Activated T-cell treated with anti-CD3 and anti-CD28 coated beads for 48 hours (primary cell): ENCODE measurements around the gene MTUS2.

ENCODE experiments used
- DNase-seq: peaks from one replicate; pipeline ENCODE4 v3.0.0-alpha.2; 2020; ENCODE audit warnings: low read depth

The MTUS2 gene

GRCh38 chr13:28859069-28859468 lies 38.9 kb downstream of the MTUS2 start:
- no peak for DNase-seq

- DNase-seq, result no peak
These were observed 39.6 kb downstream of the MTUS2 start for GRCh38 chr13:28859717-28860116.

- DNase-seq, result no peak
These were observed 44.4 kb downstream of the MTUS2 start for GRCh38 chr13:28864544-28864943.

GRCh38 chr13:28865149-28865744 lies 45.1 kb downstream of the MTUS2 start:
- no peak for DNase-seq

DNA sequence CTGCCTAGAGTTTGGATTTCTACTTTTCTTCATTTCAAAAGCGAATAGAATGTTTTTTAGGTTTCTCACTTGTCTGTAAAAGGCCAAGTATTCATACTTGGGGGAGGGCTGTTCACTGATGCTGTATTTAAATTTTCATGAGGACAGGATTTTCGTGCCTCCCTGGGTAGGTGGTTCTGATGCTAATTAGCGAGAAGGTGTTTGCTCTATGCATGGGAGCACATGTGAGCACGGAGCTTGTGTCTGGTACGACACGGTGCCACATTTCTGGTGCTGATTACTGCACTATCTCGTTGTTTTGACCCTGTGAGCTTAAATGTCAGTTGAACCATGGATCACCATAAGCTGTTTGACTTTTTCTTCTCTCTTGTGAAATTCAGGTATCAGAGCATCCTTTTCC lies 45.8 kb downstream of the MTUS2 start:
- DNase-seq, result no peak

GRCh38 chr13:28866932-28867331 lies 46.8 kb downstream of the MTUS2 start:
- DNase-seq, result no peak

- no peak for DNase-seq
These were observed 47.4 kb downstream of the MTUS2 start for GRCh38 chr13:28867564-28867963.

- DNase-seq, result no peak
These were observed 52.5 kb downstream of the MTUS2 start for GRCh38 chr13:28872427-28873176.

DNA sequence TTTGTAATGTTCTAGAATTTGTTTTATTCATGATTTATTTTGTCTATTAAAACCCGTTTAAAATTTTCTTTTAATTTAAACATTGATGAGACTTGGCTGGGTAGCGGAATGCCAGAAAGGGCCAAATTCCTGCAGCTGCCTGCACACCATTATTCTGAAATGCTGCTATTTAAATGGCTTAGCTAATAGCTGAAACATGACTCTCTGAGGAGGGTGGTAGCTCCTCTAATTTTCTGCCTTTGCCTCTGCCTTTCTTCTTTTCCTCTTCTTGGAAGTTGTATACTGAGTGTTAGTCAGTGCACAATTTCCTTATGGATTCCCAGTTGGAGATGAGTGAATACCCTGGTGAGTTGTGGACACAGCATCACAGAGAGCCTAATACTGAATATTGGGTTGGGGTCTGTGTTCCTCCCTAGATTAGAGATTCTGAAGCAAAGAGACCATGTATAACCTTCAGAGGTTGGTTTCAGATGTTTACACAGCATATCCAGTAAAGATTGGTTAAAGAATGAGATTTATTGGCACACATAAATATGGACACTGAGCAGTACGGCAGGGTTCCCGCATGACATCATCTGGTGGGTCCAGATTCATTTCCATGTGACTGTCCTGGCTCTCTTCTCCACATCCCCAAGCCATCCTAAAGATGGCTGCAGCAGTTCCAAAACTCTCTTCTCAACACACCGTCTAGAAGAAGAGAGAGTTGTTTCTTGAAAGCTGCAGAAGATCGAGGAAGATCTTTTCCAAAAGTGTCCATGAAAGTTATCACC lies 55.9 kb downstream of the MTUS2 start:
- DNase-seq, result no peak

- no peak for DNase-seq
These were observed 57.3 kb downstream of the MTUS2 start for GRCh38 chr13:28877408-28877807.

- DNase-seq, result no peak
These were observed 65.0 kb downstream of the MTUS2 start for GRCh38 chr13:28885181-28885580.

DNA sequence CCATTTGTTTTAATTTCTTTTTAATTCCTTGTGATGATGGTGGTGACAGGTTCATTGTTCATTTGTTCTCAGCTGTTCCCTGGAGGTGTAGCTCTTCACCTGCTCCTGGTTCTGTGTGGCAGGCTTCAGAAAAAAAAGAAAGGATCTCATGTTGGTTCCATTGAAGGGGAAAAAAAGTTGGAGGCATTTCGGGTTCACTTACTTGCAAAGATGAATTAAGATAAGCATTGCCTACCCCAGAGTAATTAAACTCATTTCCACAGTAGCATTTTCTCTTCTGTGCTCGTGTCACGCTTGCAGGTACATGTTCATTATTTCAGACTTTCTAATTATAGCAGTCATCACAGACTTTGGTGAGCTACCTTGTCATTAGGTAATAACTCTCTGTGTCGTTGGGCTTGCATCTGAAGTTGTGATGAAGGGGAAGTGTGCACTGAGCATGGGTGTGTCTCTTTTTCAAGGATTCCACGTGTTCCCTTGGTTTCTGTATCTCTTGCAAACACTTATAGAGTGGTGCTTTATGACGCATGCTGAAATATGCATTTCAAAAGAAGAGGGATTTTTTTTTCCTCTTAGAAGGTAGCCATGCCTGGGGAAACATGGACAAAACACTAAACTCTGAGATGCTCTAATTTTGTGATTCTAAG lies 69.1 kb downstream of the MTUS2 start:
- DNase-seq, result no peak

- no peak for DNase-seq
These were observed 70.6 kb downstream of the MTUS2 start for GRCh38 chr13:28890712-28891111.

DNA sequence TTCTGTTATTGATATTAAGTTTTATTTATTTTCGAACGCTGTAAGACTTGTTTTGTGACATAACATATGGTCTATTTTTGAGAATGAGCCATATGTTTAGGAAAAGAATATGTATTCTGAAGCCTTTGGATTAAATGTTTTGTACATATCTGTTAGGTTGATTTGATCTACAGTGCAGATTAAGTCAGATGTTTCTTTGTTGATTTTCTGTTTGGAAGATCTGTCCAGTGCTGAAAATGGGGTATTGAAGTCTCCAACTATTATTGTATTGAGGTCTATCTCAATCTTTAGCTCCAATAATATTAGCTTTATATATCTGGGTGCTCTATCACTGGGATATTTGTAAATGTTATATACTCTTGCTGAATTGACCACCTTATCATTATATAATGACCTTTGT lies 97.9 kb downstream of the MTUS2 start:
- no peak for DNase-seq

DNA sequence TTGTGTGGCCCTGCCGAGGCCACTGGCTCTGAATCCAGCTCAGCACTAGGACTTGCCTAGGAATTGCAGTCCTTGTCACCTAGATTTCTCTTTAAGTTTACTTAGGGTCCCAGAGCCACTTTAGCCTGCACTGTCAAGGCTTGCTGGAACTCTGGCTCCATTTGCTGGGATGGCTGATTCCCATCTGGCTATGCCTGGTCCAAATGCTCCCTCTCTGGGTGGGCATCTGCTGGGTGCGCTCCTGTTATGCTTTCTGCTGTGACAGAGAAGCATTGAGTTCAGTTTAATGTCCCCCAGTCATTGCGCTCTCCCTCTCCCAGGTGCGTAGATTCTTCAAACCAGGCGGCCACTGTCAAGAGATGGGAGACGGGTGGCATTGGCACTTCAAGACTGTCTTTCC lies 102.2 kb downstream of the MTUS2 start:
- DNase-seq, result no peak

GRCh38 chr13:28935104-28935503 lies 115.0 kb downstream of the MTUS2 start:
- no peak for DNase-seq

- DNase-seq, result no peak
These were observed 122.8 kb downstream of the MTUS2 start for GRCh38 chr13:28942906-28943305.

DNA sequence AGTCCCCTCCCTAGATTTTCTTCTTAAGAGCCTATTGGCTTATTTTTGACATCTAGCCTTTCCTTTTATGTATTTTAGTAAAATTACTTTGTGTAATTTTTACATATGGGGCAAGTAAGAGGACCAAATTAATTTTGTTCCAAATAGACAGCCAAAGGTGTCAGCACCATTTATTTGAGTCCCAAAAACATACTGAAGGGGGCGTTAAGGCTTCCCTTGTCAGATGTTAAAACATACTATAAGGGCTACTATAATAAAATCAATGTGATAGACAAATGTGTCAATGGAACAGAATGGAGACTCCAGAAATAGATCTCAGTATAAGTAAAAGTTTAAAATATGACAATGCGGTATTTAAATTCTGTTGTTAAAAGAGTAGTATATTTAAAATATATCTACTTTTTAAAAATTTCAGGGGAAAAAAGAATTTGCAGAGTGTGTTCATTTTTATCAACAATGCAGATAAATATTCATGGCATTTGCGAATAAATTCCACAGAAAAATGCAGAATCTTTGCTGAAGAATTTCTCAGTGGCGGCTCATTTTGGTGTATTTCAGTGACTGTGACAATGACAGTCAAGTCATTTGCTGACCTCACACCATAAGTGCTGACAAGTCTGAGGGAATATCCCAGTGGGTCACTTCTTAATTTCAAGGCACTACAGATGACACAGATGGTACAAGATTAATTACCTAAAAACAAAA lies 133.7 kb downstream of the MTUS2 start:
- DNase-seq, result no peak

- DNase-seq, result no peak
These were observed 134.2 kb downstream of the MTUS2 start for GRCh38 chr13:28954419-28954725.

- no peak for DNase-seq
These were observed 134.7 kb downstream of the MTUS2 start for GRCh38 chr13:28954810-28955209.

- DNase-seq, result no peak
These were observed 135.3 kb downstream of the MTUS2 start for GRCh38 chr13:28955264-28955966.

- no peak for DNase-seq
These were observed 137.9 kb downstream of the MTUS2 start for GRCh38 chr13:28958018-28958417.
